Effector memory CD4-positive, alpha-beta T cell (primary cell): ENCODE measurements around the gene DPEP2.
A peak's percentile ranks its signal among the peaks of the same experiment; 100 is the strongest.

ENCODE experiments used
- DNase-seq, 3 donors: peaks; one replicate each; pipeline ENCODE4 v3.0.0-alpha.2; 2020
- H3K27ac ChIP-seq: 2 replicates; pipeline ENCODE4 v1.7.0; 2013; ENCODE audit warnings: mild to moderate bottlenecking, low read length, moderate library complexity; ENCODE audit not compliant: insufficient read depth, poor library complexity, severe bottlenecking
- H3K27me3 ChIP-seq: replicated peaks from 2 replicates; pipeline ENCODE4 v1.7.0; 2013; ENCODE audit warnings: mild to moderate bottlenecking, low read length; ENCODE audit not compliant: insufficient read depth, control insufficient read depth, poor library complexity, severe bottlenecking
- H3K36me3 ChIP-seq: 2 replicates; pipeline ENCODE4 v1.7.0; 2013; ENCODE audit warnings: mild to moderate bottlenecking, low read length, moderate library complexity; ENCODE audit not compliant: control insufficient read depth, insufficient read depth
- H3K4me1 ChIP-seq: 2 replicates; pipeline ENCODE4 v1.7.0; 2013; ENCODE audit warnings: low read length, mild to moderate bottlenecking; ENCODE audit not compliant: control insufficient read depth, insufficient read depth, poor library complexity, severe bottlenecking
- H3K4me3 ChIP-seq: 2 replicates; pipeline ENCODE4 v1.7.0; 2013; ENCODE audit warnings: low read length, low read depth, mild to moderate bottlenecking; ENCODE audit not compliant: insufficient read depth, poor library complexity, severe bottlenecking
- H3K9me3 ChIP-seq: 2 replicates; pipeline ENCODE4 v1.7.0; 2013; ENCODE audit warnings: mild to moderate bottlenecking, low read length, moderate library complexity; ENCODE audit not compliant: control insufficient read depth

Gene DPEP2

GRCh38 chr16:67992661-67993206 lies 6.5 kb downstream of the DPEP2 start:
- Histone ChIP-seq H3K36me3 (peaks cover 6% of the 10 kb centered on the region), H3K4me3 (peak overlapping the region; percentile 48)

GRCh38 chr16:67990018-67990386 lies 9.3 kb downstream of the DPEP2 start:
- Histone ChIP-seq H3K4me3 (no peak overlapping the region), H3K9me3 (no peaks in the 10 kb centered on the region), H3K27me3 (no peaks in the 10 kb centered on the region), H3K4me1 (peaks cover 14% of the 10 kb centered on the region), H3K27ac (no peak overlapping the region), H3K36me3 (peaks cover 6% of the 10 kb centered on the region)
- DNase-seq: no peak

More at GRCh38 chr16:67992661-67993206, 6.5 kb downstream of the DPEP2 start:
- Histone ChIP-seq H3K4me1 (peaks cover 19% of the 10 kb centered on the region), H3K9me3 (no peaks in the 10 kb centered on the region), H3K27me3 (no peaks in the 10 kb centered on the region), H3K27ac (peak overlapping the region; percentile 76)
- no peak for DNase-seq

GRCh38 chr16:67989322-67990017 lies 9.8 kb downstream of the DPEP2 start:
- peaks cover 20% of the 10 kb centered on the region for H3K4me1 ChIP-seq
- DNase-seq: no peak

GRCh38 chr16:67988675-67989074 lies 10.6 kb downstream of the DPEP2 start:
- Histone ChIP-seq H3K4me3 (no peak overlapping the region), H3K9me3 (no peaks in the 10 kb centered on the region), H3K27ac (no peak overlapping the region), H3K4me1 (peaks cover 24% of the 10 kb centered on the region), H3K36me3 (peaks cover 6% of the 10 kb centered on the region), H3K27me3 (no peaks in the 10 kb centered on the region)
- no peak for DNase-seq

More at GRCh38 chr16:67989322-67990017, 9.8 kb downstream of the DPEP2 start:
- Histone ChIP-seq H3K9me3 (no peaks in the 10 kb centered on the region), H3K36me3 (peaks cover 6% of the 10 kb centered on the region), H3K27ac (no peak overlapping the region), H3K27me3 (no peaks in the 10 kb centered on the region), H3K4me3 (no peak overlapping the region)

- peaks cover 18% of the 10 kb centered on the region for H3K4me1 ChIP-seq
- H3K27me3 ChIP-seq: no peaks in the 10 kb centered on the region
- peak overlapping the region; percentile 20 for H3K27ac ChIP-seq
- DNase-seq: no peak
- H3K4me3 ChIP-seq: no peak overlapping the region
- H3K9me3 ChIP-seq: no peaks in the 10 kb centered on the region
- peaks cover 6% of the 10 kb centered on the region for H3K36me3 ChIP-seq
Measured at GRCh38 chr16:67987460-67988160, 11.7 kb downstream of the DPEP2 start.

GRCh38 chr16:67986949-67987348 lies 12.3 kb downstream of the DPEP2 start:
- no peak overlapping the region for H3K27ac ChIP-seq

GRCh38 chr16:67982011-67982696 lies 17.1 kb downstream of the DPEP2 start:
- H3K27me3 ChIP-seq: no peaks in the 10 kb centered on the region
- H3K4me3 ChIP-seq: no peak overlapping the region
- DNase-seq: no peak
- no peaks in the 10 kb centered on the region for H3K9me3 ChIP-seq
- no peaks in the 10 kb centered on the region for H3K36me3 ChIP-seq
- no peak overlapping the region for H3K27ac ChIP-seq
- H3K4me1 ChIP-seq: peaks cover 18% of the 10 kb centered on the region

More at GRCh38 chr16:67986949-67987348, 12.3 kb downstream of the DPEP2 start:
- no peak for DNase-seq
- Histone ChIP-seq H3K4me3 (no peak overlapping the region), H3K27me3 (no peaks in the 10 kb centered on the region), H3K4me1 (peaks cover 18% of the 10 kb centered on the region), H3K36me3 (peaks cover 5% of the 10 kb centered on the region), H3K9me3 (no peaks in the 10 kb centered on the region)

- Histone ChIP-seq H3K36me3 (no peaks in the 10 kb centered on the region), H3K27ac (no peak within 1 kb of the TSS)
- no peak for DNase-seq
Measured at GRCh38 chr16:67979955-67980678, 19.2 kb downstream of the DPEP2 start, which contains the start of gene DPEP3. Gene DPEP3 (minus strand): TSS chr16:67980499. CDS start chr16:67980380, 119 bp downstream.

GRCh38 chr16:67977469-67978227 lies 21.6 kb downstream of the DPEP2 start:
- H3K36me3 ChIP-seq: no peaks in the 10 kb centered on the region
- no peak for DNase-seq

More at GRCh38 chr16:67979955-67980678, 19.2 kb downstream of the DPEP2 start, which contains the start of gene DPEP3:
- no peaks in the 10 kb centered on the region for H3K27me3 ChIP-seq
- H3K4me1 ChIP-seq: peaks cover 18% of the 10 kb centered on the region
- H3K4me3 ChIP-seq: no peak within 1 kb of the TSS
- H3K9me3 ChIP-seq: no peaks in the 10 kb centered on the region

More at GRCh38 chr16:67977469-67978227, 21.6 kb downstream of the DPEP2 start:
- Histone ChIP-seq H3K27ac (no peak overlapping the region), H3K27me3 (no peaks in the 10 kb centered on the region), H3K4me1 (no peaks in the 10 kb centered on the region), H3K9me3 (no peaks in the 10 kb centered on the region), H3K4me3 (no peak overlapping the region)
